Astrocyte of the hippocampus (primary cell): Measurements from ENCODE around the gene NUDT16L1.
"Not testable (repeated sequence)": the region's sequence is repeated elsewhere in the genome, so short reads cannot be mapped to it uniquely, and the experiment has no call there.

Source experiments
- DNase-seq: peaks from one replicate; pipeline ENCODE4 v3.0.0; 2011; ENCODE audit warnings: low read depth, low spot score

NUDT16L1 gene

GRCh38 chr16:4713663-4714501, 20.5 kb downstream of the NUDT16L1 start:
- no peak for DNase-seq

GRCh38 chr16:4714996-4715395, 21.6 kb downstream of the NUDT16L1 start:
- no peak for DNase-seq

GRCh38 chr16:4718466-4718865, 25.1 kb downstream of the NUDT16L1 start:
- DNase-seq, result no peak

- peak; percentile 64 for DNase-seq
Measured at GRCh38 chr16:4723071-4723767, 29.9 kb downstream of the NUDT16L1 start.

DNA sequence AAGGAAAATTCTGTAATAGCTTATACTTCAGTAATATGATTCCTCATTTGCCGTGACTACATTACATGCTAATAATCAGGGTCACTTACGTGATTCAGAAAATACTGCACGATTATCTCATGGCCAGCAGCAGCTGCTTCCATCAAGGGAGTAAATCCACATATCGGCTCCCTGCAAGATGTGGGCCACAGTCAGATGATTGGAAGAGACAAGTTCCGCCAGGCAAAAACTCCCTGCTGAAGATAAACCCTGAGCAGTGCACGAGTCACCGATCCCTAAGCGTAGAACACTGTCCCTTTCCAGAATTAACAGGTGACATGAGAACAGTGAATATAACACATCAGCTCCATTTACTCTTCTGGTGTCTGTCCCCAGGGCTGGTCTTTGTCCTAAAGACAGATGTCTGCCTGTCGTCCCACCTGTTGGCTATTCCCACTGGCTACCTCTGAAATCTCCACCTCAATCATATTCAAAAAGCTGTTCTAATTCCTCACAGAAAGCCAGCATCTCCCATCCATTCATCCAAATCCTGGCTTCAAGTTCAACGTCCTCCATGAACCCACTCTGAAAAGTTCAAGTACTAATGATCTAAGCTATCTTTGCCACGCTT, 31.4 kb downstream of the NUDT16L1 start:
- no peak for DNase-seq

GRCh38 chr16:4726616-4727015, 33.3 kb downstream of the NUDT16L1 start:
- DNase-seq, result no peak

GRCh38 chr16:4728676-4729075, 35.3 kb downstream of the NUDT16L1 start:
- no peak for DNase-seq

- no peak for DNase-seq
Measured at GRCh38 chr16:4729876-4730275, 36.5 kb downstream of the NUDT16L1 start.

DNA sequence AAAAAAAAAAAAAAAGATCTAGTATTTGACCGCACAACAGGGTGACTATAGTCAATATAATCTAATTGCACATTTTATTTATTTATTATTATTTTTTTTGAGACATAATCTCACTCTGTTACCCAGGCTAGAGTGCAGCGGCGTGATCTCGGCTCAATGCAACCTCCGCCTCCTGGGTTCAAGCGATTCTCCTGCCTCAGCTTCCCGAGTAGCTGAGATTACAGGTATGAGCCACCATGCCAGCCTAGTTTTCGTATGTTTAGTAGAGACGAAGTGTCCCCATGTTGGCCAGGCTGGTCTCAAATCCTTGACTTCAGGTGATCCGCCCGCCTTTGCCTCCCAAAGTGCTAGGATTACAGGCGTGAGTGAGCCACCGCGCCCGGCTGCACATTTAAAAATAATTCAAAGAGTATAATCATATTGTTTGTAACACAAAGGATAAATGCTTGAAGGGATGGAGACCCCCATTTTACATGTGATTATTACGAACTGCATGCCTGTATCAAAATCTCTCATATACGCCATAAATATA, 39.9 kb downstream of the NUDT16L1 start:
- DNase-seq, result no peak

- no peak for DNase-seq
Measured at GRCh38 chr16:4733747-4734062, 40.3 kb downstream of the NUDT16L1 start.

DNA sequence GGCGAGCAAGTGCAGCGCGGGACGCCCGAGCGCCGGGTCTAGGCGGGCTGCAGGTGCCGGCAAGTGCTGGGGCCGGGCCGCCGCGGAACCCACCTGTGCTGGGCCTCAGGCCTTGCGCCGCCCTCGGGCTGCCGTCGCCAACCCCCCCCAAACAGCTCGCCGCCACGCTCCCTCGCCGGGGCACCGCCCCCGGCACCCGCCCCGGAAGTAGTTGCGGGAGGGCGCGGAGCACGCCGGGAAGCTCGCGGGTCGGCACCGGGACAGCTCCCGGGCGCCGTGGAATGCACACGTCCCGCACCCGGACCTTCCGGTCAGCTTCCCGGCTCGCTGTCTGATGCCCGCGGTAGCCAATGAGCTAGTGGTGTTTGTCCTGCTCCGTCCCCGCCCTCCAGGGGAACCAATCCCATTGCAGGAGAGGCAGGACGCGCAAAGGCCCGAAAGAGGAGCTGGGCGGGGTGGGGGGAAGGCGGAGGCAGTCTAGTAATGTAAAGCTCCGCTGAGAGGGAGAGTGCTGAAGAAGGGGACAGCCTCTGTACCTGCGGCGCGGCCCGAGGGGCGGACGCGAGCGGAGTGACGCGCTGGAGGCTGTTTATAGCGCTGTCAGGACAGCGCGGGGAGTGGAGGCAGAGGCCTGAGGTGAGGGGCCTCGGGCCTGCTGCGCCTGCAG, 40.8 kb downstream of the NUDT16L1 start, which contains the start of the genes ANKS3 and DNAAF8:
Gene ANKS3 (minus strand): TSS at position 209 of the 667 bp plus-strand sequence. CDS start 4,122 bp downstream, outside the sequence.
Gene DNAAF8 (plus strand): TSS at position 475 of the 667 bp plus-strand sequence. CDS start 1,978 bp downstream, outside the sequence.
- peak; percentile 98 for DNase-seq

GRCh38 chr16:4734730-4735535, 41.6 kb downstream of the NUDT16L1 start:
- peak; percentile 91 for DNase-seq

DNA sequence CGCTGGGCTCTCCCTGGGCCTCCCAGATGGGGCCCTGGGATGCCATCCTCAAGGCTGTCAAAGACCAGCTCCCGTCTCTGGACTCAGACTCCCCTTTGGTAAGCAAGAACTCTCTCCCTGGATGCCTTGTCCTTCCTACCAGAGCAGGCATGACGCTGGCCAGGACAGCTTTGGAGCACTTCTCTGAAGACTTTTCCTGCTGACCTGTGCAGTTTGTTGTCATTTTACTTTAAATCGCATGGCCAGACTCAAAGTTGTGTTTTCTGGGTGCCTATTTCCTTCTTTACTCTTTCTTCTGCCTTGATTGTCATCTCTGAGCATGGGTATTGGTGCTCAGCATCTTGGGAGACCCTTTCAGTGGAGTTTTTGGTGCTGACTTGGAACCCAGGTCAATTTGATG, 43.2 kb downstream of the NUDT16L1 start:
- DNase-seq, result no peak

- DNase-seq, result no peak
Measured at GRCh38 chr16:4737545-4737944, 44.2 kb downstream of the NUDT16L1 start.

DNA sequence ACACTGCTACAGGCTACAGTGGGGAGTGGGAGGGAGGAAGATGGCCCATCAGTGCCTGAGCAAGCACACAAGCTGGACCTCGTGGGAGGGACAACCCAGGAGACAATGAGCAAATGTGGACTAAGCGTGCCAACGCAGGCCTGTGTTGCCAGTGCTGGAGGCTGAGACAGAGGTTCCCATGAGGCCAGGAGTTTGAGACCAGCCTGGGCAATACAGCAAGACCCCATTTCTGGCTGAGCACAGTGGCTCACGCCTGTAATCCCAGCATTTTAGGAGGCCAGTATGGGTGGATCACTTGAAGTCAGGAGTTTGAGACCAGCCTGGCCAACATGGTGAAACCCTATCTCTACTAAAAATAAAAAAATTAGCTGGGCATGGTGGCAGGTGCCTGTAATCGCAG, 45.0 kb downstream of the NUDT16L1 start:
- DNase-seq, result not testable (repeated sequence)

- DNase-seq, result no peak
Measured at GRCh38 chr16:4743226-4743878, 50.0 kb downstream of the NUDT16L1 start.

DNA sequence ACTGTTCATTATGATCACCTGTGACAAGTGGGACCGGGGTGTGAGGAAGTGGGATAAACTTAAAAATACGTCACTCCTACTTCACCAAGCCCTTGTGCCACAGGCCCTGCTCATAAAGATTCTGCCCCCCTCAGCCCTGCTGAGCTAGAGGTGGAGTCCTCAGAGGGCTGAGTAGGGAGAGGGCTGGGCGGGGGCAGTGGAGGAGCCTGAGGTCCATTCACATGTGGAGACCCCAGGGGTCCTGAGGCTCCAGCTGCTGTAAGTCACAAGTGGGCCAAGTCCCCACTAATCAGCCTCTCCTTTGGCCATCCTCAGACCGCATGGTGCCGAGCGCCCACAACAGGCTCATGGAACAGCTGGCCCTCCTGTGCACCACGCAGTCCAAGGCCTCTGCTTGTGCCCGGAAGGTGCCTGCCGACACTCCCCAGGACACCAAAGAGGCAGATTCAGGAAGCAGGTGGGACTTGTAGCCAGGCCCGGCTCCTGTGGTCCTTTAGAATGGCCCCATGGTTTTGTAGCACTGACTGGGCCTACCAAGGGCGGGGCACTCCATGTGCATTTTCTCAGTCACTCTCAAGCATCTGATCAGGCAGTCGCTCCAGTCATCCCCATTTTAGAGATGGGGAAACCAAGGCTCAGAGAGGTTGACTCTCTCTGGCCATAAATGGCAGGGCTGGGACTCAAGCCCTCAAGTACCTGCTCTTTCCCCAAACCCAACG, 51.4 kb downstream of the NUDT16L1 start:
- no peak for DNase-seq

DNA sequence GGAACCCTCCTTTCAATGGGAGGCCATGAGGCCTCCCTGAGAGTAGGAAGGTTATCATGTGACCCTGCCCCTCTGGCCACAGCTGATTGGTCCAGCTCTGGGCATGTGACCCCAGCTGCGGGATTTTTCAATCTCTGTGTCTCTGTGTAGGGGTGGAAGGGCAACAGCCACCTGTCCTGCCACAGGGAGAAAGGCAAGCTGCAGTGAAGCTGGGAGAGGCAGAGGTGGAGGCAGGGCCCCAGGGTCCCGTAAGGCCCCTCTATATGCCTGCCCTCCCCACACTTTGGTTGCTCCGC, 51.9 kb downstream of the NUDT16L1 start:
- no peak for DNase-seq
